ENCODE measurements around the gene PDE1C. TPM values are rescaled to one million over a fixed set of nuclear protein-coding genes. Genes with fewer than 3 reads are reported as not detected.

PDE1C gene
- total RNA-seq, 2 donors from 2014 or later, result 0.26 to 0.60 TPM

- H3K27ac Mint-ChIP-seq, result no peak overlapping the region
- H3K4me1 Mint-ChIP-seq, result peaks cover 32% of the 10 kb centered on the region
- peaks cover 4% of the 10 kb centered on the region for H3K27me3 Mint-ChIP-seq (ENCODE audit: insufficient read depth)
These were observed 175.9 kb downstream of the PDE1C start for GRCh38 chr7:31894308-31894707.

DNA sequence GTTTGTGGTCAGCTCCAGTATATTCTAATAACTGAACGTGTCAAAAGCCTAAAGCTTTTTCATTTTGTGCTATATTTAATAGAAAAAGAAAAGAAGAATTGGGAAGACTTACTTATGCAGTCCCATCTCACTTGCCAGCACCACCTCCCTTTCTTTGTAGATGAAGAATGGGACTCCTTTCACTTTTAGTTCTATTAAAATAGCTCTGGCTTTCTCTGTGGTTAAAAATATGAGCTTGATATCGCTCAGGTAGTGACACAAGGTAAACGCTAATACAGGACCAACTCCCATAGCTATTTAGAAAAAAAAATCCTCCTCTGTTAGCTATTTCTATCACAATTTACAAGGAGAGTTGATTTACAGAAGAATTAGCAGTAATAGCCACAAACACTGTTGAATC lies 176.8 kb downstream of the PDE1C start:
- TF ChIP-seq CTCF (conservative IDR thresholded peaks at IDR 0.05), result no peak
- H3K4me3 Mint-ChIP-seq, result no peak overlapping the region
- H3K9me3 ChIP-seq (ENCODE audit: control insufficient read depth, low read length), result no peaks in the 10 kb centered on the region
- H3K27me3 Mint-ChIP-seq (ENCODE audit: insufficient read depth), result peaks cover 4% of the 10 kb centered on the region
- no peaks in the 10 kb centered on the region for H3K27me3 ChIP-seq (ENCODE audit: control insufficient read depth, insufficient read depth, low read length, poor library complexity, severe bottlenecking)
- H3K9ac ChIP-seq (ENCODE audit: extremely low read depth, low read length, poor library complexity, severe bottlenecking), result no peak overlapping the region
- no peak for DNase-seq
- H3K27ac Mint-ChIP-seq, result no peak overlapping the region
- 95% methylated on average over 2 of the region's 3 CpGs; no CpG with 5 or more reads in 1 of the 2 experiments for WGBS, 2 experiments (ENCODE audit: insufficient coverage in 1 of 2, insufficient read length in 1 of 2)
- no peak overlapping the region for H3K27ac ChIP-seq (ENCODE audit: low read depth, low read length)
- no peaks in the 10 kb centered on the region for H3K9me3 Mint-ChIP-seq
- peaks cover 5% of the 10 kb centered on the region for H3K4me1 ChIP-seq (ENCODE audit: control insufficient read depth, insufficient read depth, low read length)
- no peak overlapping the region for H3K4me3 ChIP-seq (ENCODE audit: low read length)
- H3K36me3 ChIP-seq (ENCODE audit: control insufficient read depth, insufficient read depth, low read length), result no peaks in the 10 kb centered on the region
- no peaks in the 10 kb centered on the region for H3K36me3 Mint-ChIP-seq (ENCODE audit: low read depth)
- H3K4me1 Mint-ChIP-seq, result peaks cover 32% of the 10 kb centered on the region

More at GRCh38 chr7:31894308-31894707, 175.9 kb downstream of the PDE1C start:
- Mint-ChIP-seq H3K36me3 (ENCODE audit: low read depth) (no peaks in the 10 kb centered on the region), H3K9me3 (no peaks in the 10 kb centered on the region), H3K4me3 (no peak overlapping the region)
- H3K9ac ChIP-seq (ENCODE audit: extremely low read depth, low read length, poor library complexity, severe bottlenecking), result no peak overlapping the region
- no peak for DNase-seq
- no peak for TF ChIP-seq CTCF (conservative IDR thresholded peaks at IDR 0.05)
- H3K9me3 ChIP-seq (ENCODE audit: control insufficient read depth, low read length), result no peaks in the 10 kb centered on the region
- H3K4me1 ChIP-seq (ENCODE audit: control insufficient read depth, insufficient read depth, low read length), result peaks cover 5% of the 10 kb centered on the region
- no peak overlapping the region for H3K4me3 ChIP-seq (ENCODE audit: low read length)
- H3K27me3 ChIP-seq (ENCODE audit: control insufficient read depth, insufficient read depth, low read length, poor library complexity, severe bottlenecking), result no peaks in the 10 kb centered on the region
- H3K36me3 ChIP-seq (ENCODE audit: control insufficient read depth, insufficient read depth, low read length), result no peaks in the 10 kb centered on the region
- no peak overlapping the region for H3K27ac ChIP-seq (ENCODE audit: low read depth, low read length)

DNA sequence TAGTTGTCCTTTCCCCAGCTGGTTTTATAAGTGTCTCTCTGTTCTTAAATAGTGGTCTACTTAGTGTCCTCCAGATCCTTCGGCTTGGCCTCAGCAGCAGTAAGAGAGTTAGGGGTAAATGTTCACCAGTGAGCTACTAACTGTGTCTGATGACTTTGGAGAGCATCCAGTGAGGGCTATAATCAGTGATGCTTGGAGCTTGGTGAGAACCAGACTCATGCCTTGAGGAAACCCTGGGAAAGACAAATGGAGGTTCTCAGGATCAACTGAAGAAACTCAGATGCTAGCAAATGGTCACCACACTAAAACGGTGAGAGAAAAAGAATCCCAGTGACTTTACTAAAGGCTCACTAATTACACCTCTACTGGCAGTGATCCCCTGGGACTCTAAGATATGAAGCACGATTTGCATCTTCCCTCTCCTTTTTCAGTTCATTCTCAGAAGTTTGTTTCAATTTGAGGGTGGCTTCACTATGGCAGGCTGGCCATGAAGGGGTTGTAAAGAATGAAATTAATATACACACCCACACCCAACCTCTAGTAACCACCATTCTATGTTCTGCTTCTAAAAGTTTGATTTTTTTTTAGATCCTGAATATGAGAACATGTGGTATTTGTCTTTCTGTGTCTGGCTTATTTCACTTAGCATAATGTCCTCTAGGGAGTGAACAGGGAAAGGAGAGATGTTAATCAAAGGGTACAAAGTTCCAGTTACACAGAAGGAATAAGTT lies 177.9 kb downstream of the PDE1C start:
- no peak overlapping the region for H3K27ac Mint-ChIP-seq
- no peak for DNase-seq
- Histone ChIP-seq H3K9ac (ENCODE audit: extremely low read depth, low read length, poor library complexity, severe bottlenecking) (no peak overlapping the region), H3K9me3 (ENCODE audit: control insufficient read depth, low read length) (no peaks in the 10 kb centered on the region), H3K4me3 (ENCODE audit: low read length) (no peak overlapping the region), H3K4me1 (ENCODE audit: control insufficient read depth, insufficient read depth, low read length) (peaks cover 5% of the 10 kb centered on the region), H3K27me3 (ENCODE audit: control insufficient read depth, insufficient read depth, low read length, poor library complexity, severe bottlenecking) (no peaks in the 10 kb centered on the region), H3K36me3 (ENCODE audit: control insufficient read depth, insufficient read depth, low read length) (no peaks in the 10 kb centered on the region), H3K27ac (ENCODE audit: low read depth, low read length) (no peak overlapping the region)
- TF ChIP-seq CTCF (conservative IDR thresholded peaks at IDR 0.05), result no peak
- peaks cover 2% of the 10 kb centered on the region for H3K9me3 Mint-ChIP-seq
- no peak overlapping the region for H3K4me3 Mint-ChIP-seq
- H3K36me3 Mint-ChIP-seq (ENCODE audit: low read depth), result no peaks in the 10 kb centered on the region
- peaks cover 4% of the 10 kb centered on the region for H3K27me3 Mint-ChIP-seq (ENCODE audit: insufficient read depth)
- WGBS, 2 experiments (ENCODE audit: insufficient coverage in 1 of 2, insufficient read length in 1 of 2), result 90 to 95% methylated on average over 2 to 3 of the region's 3 CpGs
- peaks cover 31% of the 10 kb centered on the region for H3K4me1 Mint-ChIP-seq

All from endodermal cell (in vitro differentiated cells).